Endothelial cell of umbilical vein (primary cell): ENCODE measurements around the gene NPIPA1. TPM values are rescaled to one million over a fixed set of nuclear protein-coding genes. Genes with fewer than 3 reads are reported as not detected.
"Not testable (repeated sequence)": the region's sequence is repeated elsewhere in the genome, so short reads cannot be mapped to it uniquely, and the experiment has no call there.

Experiments
- BruUV-seq: library from RNA; stranded (reverse); fragments of 400-500 nt; replicated peaks from 2 replicates; lab custom pipeline; 2021; lab: Mats Ljungman, UMichigan
- CTCF ChIA-PET: fragments of 300-600, 350-600 bp; sonication (Branson Sonifier 250); formaldehyde crosslinking; loops from one replicate; lab custom pipeline; 2021; ENCODE audit warnings: antibody characterized with exemption, inconsistent platforms; lab: Charles Lee
- POLR2A ChIA-PET: fragments of 300-600, 350-600 bp; sonication (Branson Sonifier 250); formaldehyde crosslinking; loops from one replicate; lab custom pipeline; 2021; ENCODE audit warnings: antibody characterized with exemption, inconsistent platforms; lab: Charles Lee
- DNase-seq: peaks from one replicate; pipeline ENCODE4 v3.0.0-alpha.2; 2011; ENCODE audit warnings: low read depth, low spot score
- FAIRE-seq: peaks from 2 replicates; lab custom pipeline; 2011; peaks lifted over from hg19 to GRCh38; lab: Jason Lieb, UNC
- H2AFZ ChIP-seq: 2 replicates; pipeline ENCODE4 v1.6.0; 2012; ENCODE audit warnings: low read depth, low read length, control low read depth, inconsistent platforms
- H3K27ac ChIP-seq: 2 replicates; pipeline ENCODE4 v1.5.1; 2011; ENCODE audit warnings: low read depth, mild to moderate bottlenecking, control low read depth, low read length, moderate library complexity; ENCODE audit not compliant: insufficient read depth
- H3K27me3 ChIP-seq, 2 experiments: 2 replicates each; pipeline versions ENCODE4 v1.6.0 to v1.6.1; 2011; ENCODE audit warnings: low read length in 2 of 2, mixed read lengths in 1 of 2; ENCODE audit not compliant: control insufficient read depth in 2 of 2, insufficient read depth in 2 of 2
- H3K36me3 ChIP-seq, 2 experiments: 2 replicates in 1 of 2; 3 replicates in 1 of 2; pipeline ENCODE4 v1.5.1; 2011; ENCODE audit warnings: low read length in 2 of 2, mild to moderate bottlenecking in 1 of 2, moderate library complexity in 1 of 2; ENCODE audit not compliant: control insufficient read depth in 2 of 2, insufficient read depth in 2 of 2; ENCODE audit errors: extremely low read depth in 1 of 2
- H3K4me1 ChIP-seq: 3 replicates; pipeline ENCODE4 v1.5.1; 2011; ENCODE audit warnings: mild to moderate bottlenecking, low read length; ENCODE audit not compliant: control insufficient read depth, insufficient read depth; ENCODE audit errors: extremely low read depth
- H3K4me2 ChIP-seq: 2 replicates; pipeline ENCODE4 v1.6.1; 2011; ENCODE audit warnings: low read length, control low read depth, mixed read lengths; ENCODE audit not compliant: insufficient read depth
- H3K4me3 ChIP-seq, 3 experiments: fragments of 200-600 bp in 1 of 3; sonication (generic), shearing (Covaris generic) in 1 of 3; replicated peaks in 1 of 3; 2 replicates each; pipeline ENCODE4 v1.5.1; 2011 to 2016; ENCODE audit warnings: control low read depth in 3 of 3, low read length in 3 of 3, mild to moderate bottlenecking in 2 of 3, inconsistent platforms in 1 of 3, low read depth in 1 of 3, moderate library complexity in 1 of 3; ENCODE audit not compliant: insufficient read depth in 1 of 3
- H3K79me2 ChIP-seq: 2 replicates; pipeline ENCODE4 v1.6.0; 2012; ENCODE audit warnings: low read length, inconsistent platforms; ENCODE audit not compliant: control insufficient read depth, insufficient read depth
- H3K9ac ChIP-seq: replicated peaks from 2 replicates; pipeline ENCODE3; 2011; ENCODE audit warnings: low read length, control low read depth; ENCODE audit not compliant: insufficient read depth; ENCODE audit errors: extremely low read depth
- H3K9me1 ChIP-seq: replicated peaks from 3 replicates; pipeline ENCODE4 v1.6.0; 2011; ENCODE audit warnings: mild to moderate bottlenecking, low read length; ENCODE audit not compliant: control insufficient read depth, insufficient read depth; ENCODE audit errors: extremely low read depth
- H3K9me3 ChIP-seq: replicated peaks from 2 replicates; pipeline ENCODE4 v1.5.1; 2012; ENCODE audit warnings: low read length, inconsistent platforms; ENCODE audit not compliant: control insufficient read depth, insufficient read depth
- H4K20me1 ChIP-seq: replicated peaks from 2 replicates; pipeline ENCODE3; 2011; ENCODE audit warnings: mild to moderate bottlenecking, low read length; ENCODE audit not compliant: control insufficient read depth, insufficient read depth; ENCODE audit errors: extremely low read depth
- CTCF ChIP-seq, 2 donors: IDR thresholded peaks; 1 replicate in 1 of 2; 2 replicates in 1 of 2; pipeline ENCODE4 v1.5.1; 2011; ENCODE audit warnings: low read length in 2 of 2, mild to moderate bottlenecking in 2 of 2, moderate library complexity in 2 of 2, control low read depth in 1 of 2, inconsistent platforms in 1 of 2, low read depth in 1 of 2; ENCODE audit not compliant: insufficient read depth in 1 of 2; ENCODE audit errors: extremely low read depth in 1 of 2
- EZH2 ChIP-seq: IDR thresholded peaks from 2 replicates; pipeline ENCODE4 v1.6.1; 2012; ENCODE audit warnings: borderline replicate concordance, low read depth, mild to moderate bottlenecking, moderate library complexity, low read length, inconsistent platforms; ENCODE audit not compliant: severe bottlenecking
- FOS ChIP-seq: IDR thresholded peaks from 2 replicates; pipeline ENCODE4 v1.6.1; 2011; ENCODE audit warnings: mild to moderate bottlenecking, low read length, moderate library complexity, borderline replicate concordance; ENCODE audit not compliant: insufficient read depth
- GATA2 ChIP-seq: IDR thresholded peaks from 2 replicates; pipeline ENCODE4 v1.7.0; 2011; ENCODE audit warnings: low read depth, mild to moderate bottlenecking, moderate library complexity, mixed read lengths, low read length; ENCODE audit not compliant: insufficient read length, insufficient read depth
- JUN ChIP-seq: IDR thresholded peaks from 2 replicates; pipeline ENCODE4 v1.6.1; 2011; ENCODE audit warnings: borderline replicate concordance, low read depth; ENCODE audit not compliant: insufficient read length, insufficient read depth
- MAX ChIP-seq: IDR thresholded peaks from 2 replicates; pipeline ENCODE4 v1.6.1; 2011; ENCODE audit not compliant: insufficient read depth, insufficient read length
- MYC ChIP-seq: IDR thresholded peaks from one replicate; pipeline ENCODE4 v1.6.1; 2011; ENCODE audit warnings: mild to moderate bottlenecking, low read depth, low read length
- POLR2A ChIP-seq: IDR thresholded peaks from 2 replicates; pipeline ENCODE4 v1.6.1; 2012; ENCODE audit warnings: low read depth, mild to moderate bottlenecking, control low read depth, low read length
- POLR2AphosphoS5 ChIP-seq: IDR thresholded peaks from 2 replicates; pipeline ENCODE4 v1.6.1; 2012; ENCODE audit warnings: low read depth, mild to moderate bottlenecking, control low read depth, low read length, moderate library complexity; ENCODE audit not compliant: insufficient read depth
- dilution Hi-C: fragments of 300-500 bp; cut with MboI; formaldehyde crosslinking; loops from one replicate; pipeline ENCODE4 v1.15.0; 2019; ENCODE audit warnings: low sequenced_read_pairs; ENCODE audit not compliant: extremely low pct_ligation_motif_present
- intact Hi-C: fragments of 100-400 bp; cut with micrococcal nuclease; formaldehyde crosslinking; loops from one replicate; pipeline ENCODE4 v1.10.0; 2022
- polyA plus RNA-seq, 4 experiments: library from polyadenylated mRNA; depleted of rRNA in 3 of 4; stranded (reverse) in 3 of 4; unstranded in 1 of 4; fragments of >200 nt; gene quantifications; 2 replicates each; pipeline versions ENCODE4 v1.2.1 to v1.2.3, GENCODE V29; 2011 to 2012; ENCODE audit warnings: missing spikeins in 1 of 4
- total RNA-seq: library from RNA; stranded (reverse); gene quantifications from 2 replicates; pipeline ENCODE4 v1.2.3, GENCODE V29; 2021

NPIPA1 gene
- total and polyA plus RNA-seq, 2 donors (not counting 3 experiments of a cell fraction or from before 2014, with no cell fraction given), result 53.2 to 96.1 TPM

GRCh38 chr16:14965328-14965727 lies 28.1 kb downstream of the NPIPA1 start:
- no peak for DNase-seq
- Histone ChIP-seq H3K4me2 (no peak overlapping the region), H3K27ac (no peak overlapping the region), H2AFZ (no peak overlapping the region), H4K20me1 (no peaks in the 10 kb centered on the region), H3K79me2 (no peaks in the 10 kb centered on the region), H3K9me1 (no peaks in the 10 kb centered on the region), H3K4me3 (no peak overlapping the region), H3K4me1 (no peaks in the 10 kb centered on the region), H3K9me3 (no peaks in the 10 kb centered on the region), H3K27me3 (peaks cover 5 to 9% of the 10 kb centered on the region in 2 experiments), H3K9ac (no peak overlapping the region), H3K36me3 (no peaks in the 10 kb centered on the region)
- TF ChIP-seq FOS (no peak), MYC (no peak), GATA2 (no peak), CTCF (IDR thresholded peaks at IDR 0.05; ENCODE audit: extremely low read depth in 1 of 2, insufficient read depth in 1 of 2, low read depth in 1 of 2, low read length in 2 of 2) (no peak), JUN (no peak), MAX (no peak), POLR2A (no peak), EZH2 (no peak), POLR2AphosphoS5 (no peak)
- FAIRE-seq, result no peak
- ChIA-PET CTCF (no interaction called here), POLR2A (no interaction called here)
- intact Hi-C loops, result no loop called here
- dilution Hi-C loops, result no loop called here
- no TSS peak for BruUV-seq

- H3K79me2 ChIP-seq, H3K9me3 ChIP-seq, H3K9me1 ChIP-seq, H3K27me3 ChIP-seq, POLR2A ChIA-PET, H3K4me3 ChIP-seq, FAIRE-seq, H3K36me3 ChIP-seq, BruUV-seq, H3K4me2 ChIP-seq, DNase-seq, H4K20me1 ChIP-seq, dilution Hi-C loops, H3K27ac ChIP-seq, H2AFZ ChIP-seq, H3K9ac ChIP-seq, H3K4me1 ChIP-seq: not testable (repeated sequence)
- intact Hi-C loops, result loop anchor here (5.0 to 10.0 kb wide), 2 partner anchors 43 to 85 kb away; partner anchors contain the start of gene NTAN1
- CTCF ChIA-PET, result interaction anchor here (1.1 kb wide), 1 partner anchor 16 kb away, joined by 3 read pairs; no protein-coding TSS in a partner anchor
These were observed 32.6 kb downstream of the NPIPA1 start for GRCh38 chr16:14969795-14970194.
